ENCODE measurements around the gene CDC42BPA.

Gene CDC42BPA

DNA sequence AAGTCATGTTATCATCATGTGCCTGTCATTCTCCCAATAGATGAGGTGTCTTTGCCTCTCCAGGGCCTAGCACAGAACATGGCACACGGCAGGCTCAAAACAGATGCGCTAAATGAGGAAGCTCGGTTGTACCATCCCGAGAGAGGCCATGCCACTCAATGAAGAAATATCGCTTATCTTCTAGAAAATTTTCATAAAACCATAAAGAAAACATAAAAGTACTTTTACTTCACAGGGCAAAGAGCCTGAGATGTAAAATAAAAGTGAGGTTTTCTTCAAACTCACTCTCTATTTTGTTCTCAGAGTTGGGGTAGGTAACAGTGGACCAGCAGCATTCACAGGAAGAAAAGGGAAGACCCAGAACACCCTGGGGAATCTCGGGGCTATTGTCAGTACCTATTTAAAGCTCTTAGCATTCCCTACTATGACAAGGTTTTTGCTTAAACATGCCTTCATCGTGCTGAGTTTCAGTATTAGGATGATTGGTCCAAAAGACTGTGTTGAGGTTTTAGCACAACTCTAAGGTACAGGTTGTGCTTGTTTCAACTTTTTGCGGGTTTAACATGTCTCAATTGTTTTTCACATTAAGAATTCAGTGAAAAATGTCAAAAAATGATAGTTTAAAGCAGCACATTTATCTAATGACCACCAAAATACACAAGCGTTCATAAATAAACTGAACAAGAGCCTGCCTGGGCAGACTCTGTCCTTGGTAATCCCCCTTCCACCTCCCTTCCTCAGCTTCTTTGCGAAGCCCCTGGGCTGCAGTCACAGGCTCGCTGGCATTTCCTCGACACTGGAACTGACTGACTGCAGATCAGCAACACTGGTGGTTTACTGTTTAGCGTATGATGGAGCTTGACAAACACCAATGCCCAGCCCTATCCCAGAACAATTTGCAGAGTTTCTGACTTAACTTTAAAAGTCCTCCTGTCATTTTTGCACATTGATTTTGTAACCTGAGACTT, 322.6 kb downstream of the CDC42BPA start:
- no peak for TF ChIP-seq CTCF (IDR thresholded peaks at IDR 0.05; ENCODE audit: borderline replicate concordance, insufficient read depth, low read depth, low read length)
- no peak overlapping the region for H3K4me3 ChIP-seq (ENCODE audit: low read depth, low read length)

DNA sequence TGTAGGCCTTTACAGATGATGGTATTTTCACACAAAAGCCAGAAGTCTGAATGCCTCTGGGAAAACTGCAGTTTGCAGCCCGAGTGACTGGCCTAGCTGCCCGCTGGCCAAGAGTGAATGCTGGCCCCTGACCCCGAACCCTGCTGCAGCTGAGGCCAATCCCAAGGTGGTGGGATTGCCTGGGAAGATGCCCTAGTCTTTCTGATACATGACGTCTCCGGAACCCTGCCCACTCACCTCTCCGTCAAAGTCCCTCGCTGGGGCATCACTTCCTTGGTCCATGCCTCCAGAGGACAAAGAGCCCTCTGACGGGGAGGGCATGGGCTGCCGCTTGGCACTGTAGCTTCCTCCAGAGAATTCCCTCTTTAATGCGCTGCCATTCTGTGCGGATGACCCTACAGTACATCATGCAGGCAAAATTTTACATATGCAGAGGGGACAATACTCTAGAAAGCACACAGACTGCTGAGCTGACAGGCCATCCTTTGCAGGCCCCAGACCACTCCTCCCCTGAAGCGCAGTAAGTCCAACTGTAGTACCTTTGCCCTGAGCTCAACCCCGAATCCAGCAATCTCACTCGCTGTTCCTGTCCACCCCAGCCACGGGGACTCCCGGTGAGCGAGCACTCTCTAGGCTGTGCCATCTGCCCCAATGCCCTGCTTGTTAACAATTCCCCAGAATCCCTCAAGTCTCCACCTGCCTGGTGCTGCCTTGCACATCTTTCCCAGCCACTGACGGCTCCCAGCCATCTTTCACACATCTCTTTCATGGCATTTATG, 323.5 kb downstream of the CDC42BPA start:
- no peak for TF ChIP-seq CTCF (IDR thresholded peaks at IDR 0.05; ENCODE audit: borderline replicate concordance, insufficient read depth, low read depth, low read length)
- no peak overlapping the region for H3K4me3 ChIP-seq (ENCODE audit: low read depth, low read length)

- no peak overlapping the region for H3K4me3 ChIP-seq (ENCODE audit: low read depth, low read length)
- TF ChIP-seq CTCF (IDR thresholded peaks at IDR 0.05; ENCODE audit: borderline replicate concordance, insufficient read depth, low read depth, low read length) = no peak
Observed at GRCh38 chr1:226993814-226994585, 324.3 kb downstream of the CDC42BPA start.

DNA sequence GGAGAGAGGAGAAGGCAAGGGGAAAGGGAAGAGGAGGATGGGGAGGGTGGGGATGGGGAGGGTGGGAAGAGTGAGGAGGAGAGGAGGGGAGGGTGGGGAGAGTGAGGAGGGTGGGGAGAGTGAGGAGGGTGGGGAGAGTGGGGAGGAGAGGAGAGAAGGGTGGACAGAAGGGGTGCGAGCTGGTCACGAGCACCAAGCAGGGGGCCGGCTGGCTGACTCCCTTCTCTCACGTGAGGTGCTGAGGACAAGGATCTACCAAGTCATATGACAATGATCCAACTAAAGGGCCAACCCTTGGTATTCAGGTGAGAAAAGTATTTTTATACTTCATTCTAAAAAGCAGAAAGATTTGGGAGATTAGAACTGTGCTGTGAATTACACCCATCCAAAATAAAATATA, 326.4 kb downstream of the CDC42BPA start:
- no peak overlapping the region for H3K4me3 ChIP-seq (ENCODE audit: low read depth, low read length)
- no peak for TF ChIP-seq CTCF (IDR thresholded peaks at IDR 0.05; ENCODE audit: borderline replicate concordance, insufficient read depth, low read depth, low read length)

DNA sequence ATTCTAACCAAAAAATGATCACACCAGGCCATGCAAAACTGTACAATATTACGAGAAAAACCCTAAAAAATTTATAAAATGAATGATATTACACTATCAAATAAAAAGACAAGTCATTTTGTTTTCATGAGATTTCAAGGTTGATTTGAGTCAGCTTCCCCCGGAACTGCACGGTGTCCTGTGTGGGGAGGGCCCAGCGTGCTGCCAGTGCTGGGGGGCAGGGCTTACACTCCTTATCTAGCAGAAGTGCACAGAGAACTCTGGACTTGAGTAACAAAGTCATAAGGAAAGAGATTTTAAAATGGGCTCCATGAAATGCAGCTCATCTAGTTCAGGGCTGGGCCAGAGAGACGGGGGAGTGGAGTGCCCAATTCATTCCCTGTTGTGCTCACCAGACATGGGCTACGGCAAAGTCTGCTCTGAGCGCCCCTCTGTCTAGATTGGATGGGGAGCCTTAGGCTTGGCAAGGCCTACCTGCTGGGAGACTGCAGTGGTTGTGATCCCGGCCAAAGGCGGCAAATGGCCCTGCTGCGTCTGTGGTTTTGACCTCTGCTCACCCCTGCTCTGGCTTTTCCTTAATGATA, 328.1 kb downstream of the CDC42BPA start:
- H3K4me3 ChIP-seq (ENCODE audit: low read depth, low read length) = no peak overlapping the region
- no peak for TF ChIP-seq CTCF (IDR thresholded peaks at IDR 0.05; ENCODE audit: borderline replicate concordance, insufficient read depth, low read depth, low read length)

DNA sequence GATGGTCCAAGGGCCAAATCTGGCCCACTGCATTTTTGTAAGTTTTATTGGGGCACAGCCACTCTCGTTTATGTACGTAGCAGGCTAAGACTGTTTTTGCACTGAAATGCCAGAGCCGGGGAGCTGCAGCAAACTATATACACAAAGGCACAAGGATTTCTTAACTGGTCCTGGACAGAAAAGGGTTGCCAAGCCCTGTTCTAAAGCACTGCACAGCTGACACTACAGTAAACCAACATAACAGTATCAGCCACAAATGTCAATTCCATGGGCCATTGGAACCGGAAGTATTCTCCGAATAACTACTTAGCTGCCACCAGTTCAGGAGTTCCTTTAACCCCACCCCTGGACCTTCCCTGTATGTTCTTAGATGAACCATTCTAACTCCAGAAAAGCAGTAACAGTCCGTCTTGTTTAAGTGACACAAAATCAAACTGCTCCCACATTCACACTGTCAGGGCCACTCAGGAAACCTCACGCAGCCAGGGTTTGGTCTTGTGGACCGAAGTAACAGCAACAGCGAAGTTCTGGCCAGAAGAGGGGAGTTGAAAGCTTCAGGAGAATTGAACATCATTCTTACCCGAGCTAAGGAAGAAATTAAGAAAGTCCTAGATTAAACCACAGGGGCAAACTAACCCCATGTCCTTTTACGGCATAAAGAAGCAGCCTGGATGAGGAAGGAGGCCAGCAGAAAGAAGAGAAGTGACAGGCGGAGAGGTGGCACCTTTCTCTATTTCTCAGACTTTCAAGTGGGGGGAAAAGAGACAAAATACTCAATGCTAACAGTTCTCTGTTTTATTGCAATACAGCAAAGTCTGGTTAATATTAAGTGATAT, 329.0 kb downstream of the CDC42BPA start:
- TF ChIP-seq CTCF (IDR thresholded peaks at IDR 0.05; ENCODE audit: borderline replicate concordance, insufficient read depth, low read depth, low read length) = no peak
- H3K4me3 ChIP-seq (ENCODE audit: low read depth, low read length) = no peak overlapping the region

All from GM12875 (cell line).